ENCODE results near the gene CNGA1. TPM values are rescaled to one million over a fixed set of nuclear protein-coding genes. Genes with fewer than 3 reads are reported as not detected.
"Not testable (repeated sequence)": the region's sequence is repeated elsewhere in the genome, so short reads cannot be mapped to it uniquely, and the experiment has no call there.

CNGA1 gene
- total RNA-seq, 1 experiment from 2014 or later = 1.0 TPM

- WGBS (ENCODE audit: extremely low coverage, insufficient read length, low lambda C conversion rate) = no CpG with 5 or more reads among the region's 4 CpGs
- Histone ChIP-seq H4K5ac (ENCODE audit: insufficient read length, low read depth, low read length) (no peak overlapping the region), H4K91ac (ENCODE audit: insufficient read length, low read depth, low read length) (no peak overlapping the region), H3K9ac (ENCODE audit: extremely low read depth, insufficient read length, low read length) (no peak overlapping the region), H3K56ac (ENCODE audit: insufficient read length, low read depth, low read length) (no peak overlapping the region), H3K23me2 (ENCODE audit: insufficient read length, low read depth, low read length, poor library complexity, severe bottlenecking) (peaks cover under 1% of the 10 kb centered on the region), H2AFZ (ENCODE audit: low read length) (no peak overlapping the region), H3K4me2 (ENCODE audit: insufficient read depth, insufficient read length, low read length) (no peak overlapping the region), H3K27me3 (ENCODE audit: insufficient read depth, low read length) (no peaks in the 10 kb centered on the region), H4K8ac (replicated peaks; ENCODE audit: insufficient read length, low read depth, low read length) (no peak overlapping the region), H3K4ac (ENCODE audit: low read depth, low read length) (no peak overlapping the region), H3T11ph (ENCODE audit: low read length) (no peak overlapping the region), H3K9me3 (ENCODE audit: control insufficient read depth, low read depth, low read length) (peaks cover 19% of the 10 kb centered on the region), H2AK5ac (ENCODE audit: insufficient read length, low read length) (no peak overlapping the region), H2BK15ac (ENCODE audit: low read depth, low read length) (no peak overlapping the region), H3K14ac (ENCODE audit: insufficient read depth, low read length) (no peak overlapping the region), H3K23ac (ENCODE audit: insufficient read length, low read depth, low read length) (no peak overlapping the region), H3K18ac (ENCODE audit: insufficient read length, low read depth, low read length) (no peak overlapping the region), H3K4me1 (ENCODE audit: insufficient read depth, low read length) (no peaks in the 10 kb centered on the region), H3K27ac (ENCODE audit: insufficient read length, low read depth, low read length) (no peak overlapping the region), H3K79me2 (ENCODE audit: insufficient read depth, low read length) (no peaks in the 10 kb centered on the region), H3K79me1 (ENCODE audit: insufficient read depth, low read depth, low read length, poor library complexity, severe bottlenecking) (no peaks in the 10 kb centered on the region), H2BK12ac (ENCODE audit: insufficient read length, low read depth, low read length) (no peak overlapping the region), H2BK20ac (ENCODE audit: low read depth, low read length, poor library complexity, severe bottlenecking) (no peak overlapping the region), H4K20me1 (ENCODE audit: control insufficient read depth, insufficient read depth, insufficient read length) (no peaks in the 10 kb centered on the region), H2BK120ac (ENCODE audit: low read depth, low read length, poor library complexity, severe bottlenecking) (no peak overlapping the region), H2BK5ac (ENCODE audit: insufficient read length, low read length) (no peak overlapping the region)
- Mint-ChIP-seq H3K9me3 (peaks cover 50 to 52% of the 10 kb centered on the region in 2 experiments), H3K36me3 (ENCODE audit: insufficient read depth in 1 of 3, low read depth in 3 of 3) (peaks cover 23 to 64% (median 35%) of the 10 kb centered on the region in 3 experiments), H3K27me3 (ENCODE audit: low read depth) (peaks cover 3% of the 10 kb centered on the region; the same call in 1 of the 2 replicates), H3K27ac (peak overlapping the region; percentile 68 to 92 (median 74); a peak in 3 of 7 replicates), H3K4me1 (peaks cover 38 to 44% of the 10 kb centered on the region in 2 experiments), H3K4me3 (peak overlapping the region in 1 of 2 experiments; percentile 32; a peak in 1 of 5 replicates)
- no peak for TF ChIP-seq CTCF (conservative IDR thresholded peaks at IDR 0.05)
- no peak for DNase-seq
Observed at GRCh38 chr4:48011722-48012121, 4.8 kb downstream of the CNGA1 start.

GRCh38 chr4:48010906-48011305 is 5.6 kb downstream of the CNGA1 start:
- H4K8ac ChIP-seq (replicated peaks; ENCODE audit: insufficient read length, low read depth, low read length); H3K4me1 ChIP-seq (ENCODE audit: insufficient read depth, low read length); H3K18ac ChIP-seq (ENCODE audit: insufficient read length, low read depth, low read length); H3K23me2 ChIP-seq (ENCODE audit: insufficient read length, low read depth, low read length, poor library complexity, severe bottlenecking); H3K14ac ChIP-seq (ENCODE audit: insufficient read depth, low read length); H4K5ac ChIP-seq (ENCODE audit: insufficient read length, low read depth, low read length); H3K27me3 Mint-ChIP-seq (ENCODE audit: low read depth); H2BK20ac ChIP-seq (ENCODE audit: low read depth, low read length, poor library complexity, severe bottlenecking); H3K27ac ChIP-seq (ENCODE audit: insufficient read length, low read depth, low read length); H2BK5ac ChIP-seq (ENCODE audit: insufficient read length, low read length); DNase-seq; H4K91ac ChIP-seq (ENCODE audit: insufficient read length, low read depth, low read length); H4K20me1 ChIP-seq (ENCODE audit: control insufficient read depth, insufficient read depth, insufficient read length); H3K9ac ChIP-seq (ENCODE audit: extremely low read depth, insufficient read length, low read length); H2BK15ac ChIP-seq (ENCODE audit: low read depth, low read length); H3T11ph ChIP-seq (ENCODE audit: low read length); H3K4me3 Mint-ChIP-seq; H3K79me1 ChIP-seq (ENCODE audit: insufficient read depth, low read depth, low read length, poor library complexity, severe bottlenecking); H2BK12ac ChIP-seq (ENCODE audit: insufficient read length, low read depth, low read length); H3K79me2 ChIP-seq (ENCODE audit: insufficient read depth, low read length); H2BK120ac ChIP-seq (ENCODE audit: low read depth, low read length, poor library complexity, severe bottlenecking); H3K4ac ChIP-seq (ENCODE audit: low read depth, low read length); H2AK5ac ChIP-seq (ENCODE audit: insufficient read length, low read length); H3K56ac ChIP-seq (ENCODE audit: insufficient read length, low read depth, low read length); H3K23ac ChIP-seq (ENCODE audit: insufficient read length, low read depth, low read length); H3K4me2 ChIP-seq (ENCODE audit: insufficient read depth, insufficient read length, low read length); H3K27me3 ChIP-seq (ENCODE audit: insufficient read depth, low read length); H2AFZ ChIP-seq (ENCODE audit: low read length): not testable (repeated sequence)
- peaks cover 19% of the 10 kb centered on the region for H3K9me3 ChIP-seq (ENCODE audit: control insufficient read depth, low read depth, low read length)
- peaks cover 29 to 72% (median 42%) of the 10 kb centered on the region in 3 experiments for H3K36me3 Mint-ChIP-seq (ENCODE audit: insufficient read depth in 1 of 3, low read depth in 3 of 3)
- peak overlapping the region in 1 of 3 experiments; percentile 89; a peak in 3 of 7 replicates for H3K27ac Mint-ChIP-seq
- H3K4me1 Mint-ChIP-seq = peaks cover 36 to 42% of the 10 kb centered on the region in 2 experiments
- H3K9me3 Mint-ChIP-seq = peaks cover 57 to 60% of the 10 kb centered on the region in 2 experiments
- no CpG with 5 or more reads among the region's 6 CpGs for WGBS (ENCODE audit: extremely low coverage, insufficient read length, low lambda C conversion rate)
